H1 (cell line): ENCODE data around the gene GSG1L. TPM values are rescaled to one million over a fixed set of nuclear protein-coding genes. Genes with fewer than 3 reads are reported as not detected.

Experiments used
- BRCA1 ChIP-seq: IDR thresholded peaks from 2 replicates; pipeline ENCODE4 v1.6.1; 2012; ENCODE audit warnings: low read depth, low read length, improper control_type of control experiment
- CHD7 ChIP-seq: fragments of 300-600 bp; sonication (generic); IDR thresholded peaks from 2 replicates; pipeline ENCODE4 v1.7.1; 2012; ENCODE audit warnings: low read length, moderate library complexity, mild to moderate bottlenecking, inconsistent platforms; ENCODE audit not compliant: insufficient replicate concordance
- EGR1 ChIP-seq: IDR thresholded peaks from 2 replicates; pipeline ENCODE4 v1.6.1; 2011; ENCODE audit warnings: low read depth, low read length, borderline replicate concordance
- JUN ChIP-seq: IDR thresholded peaks from 2 replicates; pipeline ENCODE4 v1.6.1; 2011; ENCODE audit warnings: low read depth, mild to moderate bottlenecking, improper control_type of control experiment, low read length
- PHF8 ChIP-seq: fragments of 200-600 bp; sonication (generic); conservative IDR thresholded peaks from 2 replicates; pipeline ENCODE4 v1.7.1; 2012; ENCODE audit warnings: low read depth, mild to moderate bottlenecking, inconsistent platforms, low read length, moderate library complexity
- polyA plus RNA-seq, 7 experiments: library from polyadenylated mRNA; depleted of rRNA in 3 of 7; stranded (reverse) in 5 of 7; unstranded in 2 of 7; fragments of >200 nt in 5 of 7; fragments of 200-250 nt in 2 of 7; gene quantifications; 1 replicate in 5 of 7; 2 replicates in 1 of 7; 4 replicates in 1 of 7; pipeline versions ENCODE4 v1.2.1 to v1.2.3, GENCODE V29; 2011 to 2013; ENCODE audit warnings: missing spikeins in 2 of 7, mixed read lengths in 2 of 7
- total RNA-seq: library from RNA; stranded (reverse); fragmentation: NEBNext Ultra II Directional; extraction: Animal tissue kit (Norgen Biotek cat#: 25700); gene quantifications from 2 replicates; pipeline ENCODE4 v1.2.1, GENCODE V29; 2021

Gene GSG1L
- total and polyA plus RNA-seq, 2 of the 8 experiments (the other 6 are each of a cell fraction or from before 2014, with no cell fraction given), result 0.71 to 1.1 TPM

- TF ChIP-seq CHD7, result no peak
- no peak for TF ChIP-seq EGR1
- TF ChIP-seq PHF8, result no peak
- no peak for TF ChIP-seq JUN
- no peak for TF ChIP-seq BRCA1
- TF ChIP-seq, all 59 proteins: peak for 0
Observed at GRCh38 chr16:27764869-27765675, 298.4 kb downstream of the GSG1L start (continued).
